NCI-H1105 (cell line): ENCODE measurements around the gene TRIOBP.
"Not testable (repeated sequence)": the region's sequence is repeated elsewhere in the genome, so short reads cannot be mapped to it uniquely, and the experiment has no call there.

Experiments used
- DNase-seq: peaks from one replicate; lab custom pipeline; 2025; lab: John Stamatoyannopoulos, UW

Gene TRIOBP, protein sequence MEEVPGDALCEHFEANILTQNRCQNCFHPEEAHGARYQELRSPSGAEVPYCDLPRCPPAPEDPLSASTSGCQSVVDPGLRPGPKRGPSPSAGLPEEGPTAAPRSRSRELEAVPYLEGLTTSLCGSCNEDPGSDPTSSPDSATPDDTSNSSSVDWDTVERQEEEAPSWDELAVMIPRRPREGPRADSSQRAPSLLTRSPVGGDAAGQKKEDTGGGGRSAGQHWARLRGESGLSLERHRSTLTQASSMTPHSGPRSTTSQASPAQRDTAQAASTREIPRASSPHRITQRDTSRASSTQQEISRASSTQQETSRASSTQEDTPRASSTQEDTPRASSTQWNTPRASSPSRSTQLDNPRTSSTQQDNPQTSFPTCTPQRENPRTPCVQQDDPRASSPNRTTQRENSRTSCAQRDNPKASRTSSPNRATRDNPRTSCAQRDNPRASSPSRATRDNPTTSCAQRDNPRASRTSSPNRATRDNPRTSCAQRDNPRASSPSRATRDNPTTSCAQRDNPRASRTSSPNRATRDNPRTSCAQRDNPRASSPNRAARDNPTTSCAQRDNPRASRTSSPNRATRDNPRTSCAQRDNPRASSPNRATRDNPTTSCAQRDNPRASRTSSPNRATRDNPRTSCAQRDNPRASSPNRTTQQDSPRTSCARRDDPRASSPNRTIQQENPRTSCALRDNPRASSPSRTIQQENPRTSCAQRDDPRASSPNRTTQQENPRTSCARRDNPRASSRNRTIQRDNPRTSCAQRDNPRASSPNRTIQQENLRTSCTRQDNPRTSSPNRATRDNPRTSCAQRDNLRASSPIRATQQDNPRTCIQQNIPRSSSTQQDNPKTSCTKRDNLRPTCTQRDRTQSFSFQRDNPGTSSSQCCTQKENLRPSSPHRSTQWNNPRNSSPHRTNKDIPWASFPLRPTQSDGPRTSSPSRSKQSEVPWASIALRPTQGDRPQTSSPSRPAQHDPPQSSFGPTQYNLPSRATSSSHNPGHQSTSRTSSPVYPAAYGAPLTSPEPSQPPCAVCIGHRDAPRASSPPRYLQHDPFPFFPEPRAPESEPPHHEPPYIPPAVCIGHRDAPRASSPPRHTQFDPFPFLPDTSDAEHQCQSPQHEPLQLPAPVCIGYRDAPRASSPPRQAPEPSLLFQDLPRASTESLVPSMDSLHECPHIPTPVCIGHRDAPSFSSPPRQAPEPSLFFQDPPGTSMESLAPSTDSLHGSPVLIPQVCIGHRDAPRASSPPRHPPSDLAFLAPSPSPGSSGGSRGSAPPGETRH (N-terminal part only)

DNA sequence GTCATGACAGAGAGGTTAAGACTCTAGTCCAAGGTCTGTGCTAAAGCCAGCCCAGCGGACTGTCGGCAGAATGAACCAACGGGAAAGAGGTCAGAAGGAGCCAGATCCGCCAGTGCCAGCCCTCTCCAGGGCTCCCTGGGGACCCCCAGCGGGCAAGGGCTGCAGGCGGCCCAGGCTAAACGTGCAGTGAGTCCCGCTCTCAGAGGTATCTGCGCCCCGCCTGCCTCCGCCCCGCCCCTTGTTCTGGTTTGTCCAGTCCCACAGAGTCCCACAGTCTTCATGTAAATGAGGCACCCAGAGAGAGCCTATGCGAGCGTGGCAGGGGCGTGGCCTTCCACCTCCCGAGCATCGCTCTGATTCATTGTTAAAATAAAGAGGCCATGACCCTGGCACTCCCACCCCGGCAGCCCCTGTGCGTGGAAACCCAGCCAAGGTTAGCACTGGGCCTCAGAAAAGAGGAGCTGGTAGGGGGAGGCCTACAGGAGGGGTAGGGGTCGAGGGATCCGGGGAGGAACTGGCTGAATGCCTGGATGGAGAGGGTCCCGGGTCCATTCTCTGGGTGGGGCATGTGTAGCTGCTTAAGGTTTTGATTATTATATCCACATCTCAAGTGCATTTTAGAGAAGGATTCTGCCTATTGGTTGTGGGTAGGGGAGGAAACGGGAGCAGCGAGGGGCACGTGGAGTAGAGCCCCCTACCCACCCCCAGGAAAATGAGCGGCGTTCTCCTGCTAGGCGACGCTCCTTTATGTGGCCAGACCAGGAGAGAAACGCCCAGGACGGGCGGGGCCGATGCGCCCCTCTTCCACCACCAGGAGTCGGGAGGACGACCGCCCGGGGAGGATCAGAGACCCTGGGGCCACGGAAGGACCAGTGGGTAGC lies at the start of gene TRIOBP:
TSS of gene TRIOBP (plus strand) at position 392 of the 881 bp plus-strand sequence. CDS start 4,318 bp downstream, outside the sequence.
- DNase-seq, result no peak

DNA sequence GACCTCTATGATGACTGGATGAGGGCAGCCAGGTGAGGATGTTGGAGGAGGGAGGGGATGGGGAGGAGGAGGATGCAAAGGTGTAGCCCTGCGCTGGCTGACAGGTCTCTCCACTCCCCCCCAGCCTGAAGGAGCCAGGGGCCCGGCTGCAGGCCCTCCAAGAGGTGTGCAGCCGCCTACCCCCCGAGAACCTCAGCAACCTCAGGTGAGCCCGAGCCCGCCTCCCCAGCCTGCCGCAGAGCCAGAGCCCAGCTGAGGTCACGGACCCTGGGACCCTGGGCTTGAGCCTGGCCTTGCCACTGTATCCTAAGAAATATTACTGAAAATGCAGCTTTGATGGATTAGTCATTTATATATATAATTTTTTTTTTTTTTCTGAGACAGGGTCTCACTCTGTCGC lies 49.5 kb upstream of the TRIOBP start:
- no peak for DNase-seq

DNA sequence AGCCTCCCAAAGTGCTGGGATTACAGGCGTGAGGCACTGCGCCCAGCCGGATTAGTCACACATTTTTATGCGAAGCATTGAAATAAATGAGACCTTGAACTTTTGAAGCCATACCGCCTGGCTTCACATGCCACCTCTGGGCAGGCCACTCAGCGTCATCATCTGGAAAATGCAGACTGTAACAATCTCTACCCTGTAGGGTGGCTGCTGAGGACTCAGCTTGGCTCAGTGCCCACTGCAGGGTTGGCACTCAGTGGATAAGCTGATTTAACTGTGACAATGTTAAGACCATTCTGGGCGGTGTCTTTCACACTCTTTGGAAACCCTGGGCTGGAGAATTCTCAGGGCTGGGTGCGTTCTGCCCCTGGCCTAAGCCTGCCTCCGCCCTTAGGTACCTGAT lies 48.9 kb upstream of the TRIOBP start:
- no peak for DNase-seq

DNA sequence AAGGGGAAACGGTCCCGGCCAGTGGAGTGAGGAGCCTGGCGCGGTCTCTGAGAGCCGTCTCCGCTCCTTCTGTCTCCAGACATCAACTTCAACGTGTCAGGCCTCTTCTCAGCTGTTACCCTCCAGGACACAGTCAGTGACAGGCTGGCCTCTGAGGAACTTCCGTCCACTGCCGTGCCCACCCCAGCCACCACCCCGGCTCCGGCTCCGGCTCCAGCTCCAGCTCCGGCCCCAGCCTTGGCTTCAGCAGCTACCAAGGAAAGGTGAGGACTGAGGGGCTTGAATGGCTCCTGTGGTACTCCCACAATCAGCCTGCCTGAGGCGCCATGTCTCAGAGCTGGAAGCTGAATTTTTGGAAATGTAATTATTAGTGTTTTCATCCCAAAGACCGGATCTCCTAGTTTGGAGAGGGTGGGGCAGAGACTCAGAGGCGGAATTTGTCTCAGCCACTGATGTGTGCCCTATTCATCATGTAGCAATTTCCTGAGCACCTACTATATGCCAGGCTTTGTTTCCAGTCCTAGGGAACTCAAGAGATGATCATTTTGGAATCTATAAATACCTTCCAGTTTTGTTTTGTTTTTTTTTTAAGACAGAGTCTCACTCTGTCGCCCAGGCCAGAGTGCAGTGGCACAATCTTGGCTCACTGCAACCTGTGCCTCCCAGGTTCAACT lies 46.2 kb upstream of the TRIOBP start:
- DNase-seq, result no peak

DNA sequence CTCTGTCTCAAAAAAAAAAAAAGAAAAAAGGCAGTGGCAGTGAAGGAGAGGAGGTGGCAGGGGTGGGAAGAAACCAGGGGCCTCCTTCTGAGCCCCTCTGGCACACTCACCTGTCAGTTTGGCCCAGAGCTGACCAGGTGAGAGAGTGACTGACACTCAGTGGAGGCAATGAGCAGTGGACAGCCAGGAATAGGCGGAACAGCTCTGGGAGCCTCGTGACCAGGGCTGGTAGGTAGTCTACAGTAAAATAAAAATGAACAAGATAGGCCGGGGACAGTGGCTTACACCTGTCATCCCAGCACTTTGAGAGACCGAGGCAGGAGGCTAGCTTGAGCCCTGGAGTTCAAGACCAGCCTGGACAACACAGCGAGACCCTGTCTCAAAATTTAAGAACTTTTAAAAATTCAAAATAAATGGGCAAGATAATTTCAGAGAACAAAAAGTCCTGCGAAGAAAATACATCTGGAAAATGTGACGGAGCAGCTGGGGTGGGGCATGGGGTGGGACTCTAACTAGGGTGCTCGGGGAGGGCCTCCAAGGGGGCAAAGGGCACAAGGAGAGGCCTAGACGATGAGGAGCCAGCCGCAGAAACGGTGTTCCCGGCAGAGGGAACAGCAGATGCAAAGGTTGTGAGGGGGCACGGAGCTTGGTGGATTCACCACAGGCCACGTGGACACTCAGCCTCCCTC lies 42.1 kb upstream of the TRIOBP start:
- DNase-seq, result no peak

DNA sequence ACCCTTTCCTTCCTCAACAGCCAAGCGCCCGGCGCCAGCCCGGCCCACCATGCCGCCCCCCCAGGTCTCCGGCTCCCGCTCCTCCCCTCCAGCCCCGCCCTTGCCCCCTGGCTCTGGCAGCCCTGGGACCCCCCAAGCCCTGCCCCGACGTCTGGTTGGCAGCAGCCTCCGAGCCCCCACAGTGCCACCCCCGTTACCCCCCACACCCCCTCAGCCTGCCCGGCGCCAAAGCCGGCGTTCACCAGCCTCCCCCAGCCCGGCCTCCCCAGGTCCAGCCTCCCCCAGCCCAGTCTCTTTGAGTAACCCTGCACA lies 41.6 kb upstream of the TRIOBP start:
- no peak for DNase-seq

DNA sequence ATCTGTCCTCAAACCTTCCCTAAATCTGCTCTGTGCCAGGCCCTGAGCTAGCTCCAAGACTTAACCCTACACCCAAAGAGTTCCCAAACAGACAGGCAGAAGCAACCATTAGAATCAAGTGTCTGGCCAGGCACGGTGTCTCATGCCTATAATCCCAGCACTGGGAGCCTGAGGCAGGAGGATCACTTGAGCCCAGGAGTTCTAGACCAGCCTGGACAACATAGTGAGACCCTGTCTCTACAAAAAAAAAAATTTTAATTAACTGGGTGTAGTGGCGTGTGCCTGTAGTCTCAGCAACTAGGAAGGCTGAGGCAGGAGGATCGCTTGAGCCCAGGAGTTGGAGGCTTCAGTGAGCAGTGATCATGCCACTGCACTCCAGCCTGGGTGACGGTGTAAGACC lies 40.3 kb upstream of the TRIOBP start:
- DNase-seq, result not testable (repeated sequence)

DNA sequence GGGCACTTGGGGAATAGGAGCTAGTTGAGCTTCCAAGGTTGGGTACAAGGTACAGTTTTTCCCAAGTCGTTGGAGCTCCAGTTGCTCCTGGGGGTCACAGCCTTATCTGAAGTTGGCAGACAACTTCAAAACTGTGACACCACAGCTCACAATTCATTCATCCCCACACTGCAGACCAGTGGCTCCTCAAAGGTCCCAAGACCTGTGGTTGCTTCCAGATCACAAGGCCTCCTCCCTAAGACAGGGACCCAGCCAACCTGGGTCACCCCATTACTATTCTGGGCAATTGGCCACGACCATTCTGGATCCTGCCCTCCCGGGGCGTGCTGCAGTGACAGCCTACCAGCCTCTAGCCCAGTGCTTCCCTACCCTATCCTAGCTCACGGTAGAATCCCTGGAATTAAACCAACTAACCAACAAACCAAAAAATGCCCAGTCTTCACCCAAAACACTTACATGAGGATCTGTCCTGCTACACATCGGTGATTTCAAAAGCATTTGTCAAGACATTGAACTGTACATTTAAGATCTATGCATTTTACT lies 39.2 kb upstream of the TRIOBP start:
- DNase-seq, result no peak

DNA sequence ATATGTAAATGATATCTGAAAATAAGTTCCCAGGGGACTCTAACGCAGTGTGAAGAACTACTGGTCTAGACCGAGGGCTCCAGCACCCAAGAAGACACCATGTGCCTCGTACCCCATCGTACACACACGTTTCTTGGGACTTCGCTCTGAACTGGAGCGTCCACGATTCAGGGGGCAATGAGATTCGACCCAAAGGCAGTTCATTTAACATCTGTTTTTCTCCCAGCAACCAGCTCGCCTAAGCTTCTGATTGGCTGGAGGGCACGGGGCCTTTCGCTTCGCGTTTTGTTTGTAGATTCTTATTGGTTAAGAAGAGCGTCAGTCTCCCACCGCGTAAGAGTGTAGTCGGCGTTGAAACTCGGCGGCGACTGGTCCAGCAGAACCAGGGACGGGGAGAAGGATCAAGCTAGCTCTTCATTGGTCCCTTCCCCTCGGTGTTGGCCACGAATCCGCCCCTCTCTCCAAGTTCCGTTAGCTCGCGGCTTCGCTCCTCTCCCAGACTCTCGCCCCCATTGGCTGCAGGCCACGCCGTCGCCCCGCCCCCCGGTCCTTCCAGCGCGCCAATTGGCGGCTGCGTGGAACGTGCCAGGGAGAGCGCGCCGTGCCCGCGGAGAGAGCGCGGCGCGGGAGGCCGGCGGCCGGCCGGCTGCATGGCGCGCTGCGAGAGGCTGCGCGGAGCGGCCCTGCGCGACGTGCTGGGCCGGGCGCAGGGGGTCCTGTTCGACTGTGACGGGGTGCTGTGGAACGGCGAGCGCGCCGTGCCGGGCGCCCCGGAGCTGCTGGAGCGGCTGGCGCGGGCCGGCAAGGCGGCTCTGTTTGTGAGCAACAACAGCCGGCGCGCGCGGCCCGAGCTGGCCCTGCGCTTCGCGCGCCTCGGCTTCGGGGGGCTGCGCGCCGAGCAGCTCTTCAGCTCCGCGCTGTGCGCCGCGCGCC lies 38.4 kb upstream of the TRIOBP start, which contains the start of gene PDXP:
TSS of gene PDXP (plus strand) at position 591 of the 933 bp plus-strand sequence. CDS start at position 651, 60 bp downstream.
- DNase-seq, result peak; percentile 97

DNA sequence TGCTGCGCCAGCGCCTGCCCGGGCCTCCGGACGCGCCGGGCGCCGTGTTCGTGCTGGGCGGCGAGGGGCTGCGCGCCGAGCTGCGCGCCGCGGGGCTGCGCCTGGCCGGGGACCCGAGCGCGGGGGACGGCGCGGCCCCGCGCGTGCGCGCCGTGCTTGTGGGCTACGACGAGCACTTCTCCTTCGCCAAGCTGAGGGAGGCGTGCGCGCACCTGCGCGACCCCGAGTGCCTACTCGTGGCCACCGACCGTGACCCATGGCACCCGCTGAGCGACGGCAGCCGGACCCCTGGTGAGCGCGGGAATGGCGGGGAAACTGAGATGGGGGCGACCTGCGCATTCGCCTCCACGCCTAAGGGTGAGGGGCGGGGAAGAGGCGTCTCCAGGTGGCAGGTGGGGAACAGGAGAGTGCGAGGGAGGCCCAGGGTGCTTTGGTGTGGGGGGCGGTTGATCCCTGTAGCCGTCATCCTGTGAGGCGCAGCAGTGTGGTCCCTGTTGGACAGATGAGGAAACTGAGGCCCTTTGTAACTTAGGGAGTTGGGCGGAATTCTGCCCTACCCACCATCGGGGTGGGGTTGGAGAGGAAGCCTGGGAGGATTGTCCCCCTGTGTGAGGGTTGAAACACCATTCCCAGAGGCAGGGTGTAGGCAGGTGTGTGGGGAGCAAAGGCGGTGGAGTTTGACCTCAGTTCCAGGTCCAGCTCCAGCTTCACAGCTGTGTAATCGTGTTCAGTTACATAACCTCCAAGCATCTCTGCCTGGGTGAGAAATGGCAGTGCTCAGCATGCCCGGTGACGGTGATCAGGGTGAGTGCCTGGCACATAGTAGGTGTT lies 37.6 kb upstream of the TRIOBP start:
- DNase-seq, result no peak

DNA sequence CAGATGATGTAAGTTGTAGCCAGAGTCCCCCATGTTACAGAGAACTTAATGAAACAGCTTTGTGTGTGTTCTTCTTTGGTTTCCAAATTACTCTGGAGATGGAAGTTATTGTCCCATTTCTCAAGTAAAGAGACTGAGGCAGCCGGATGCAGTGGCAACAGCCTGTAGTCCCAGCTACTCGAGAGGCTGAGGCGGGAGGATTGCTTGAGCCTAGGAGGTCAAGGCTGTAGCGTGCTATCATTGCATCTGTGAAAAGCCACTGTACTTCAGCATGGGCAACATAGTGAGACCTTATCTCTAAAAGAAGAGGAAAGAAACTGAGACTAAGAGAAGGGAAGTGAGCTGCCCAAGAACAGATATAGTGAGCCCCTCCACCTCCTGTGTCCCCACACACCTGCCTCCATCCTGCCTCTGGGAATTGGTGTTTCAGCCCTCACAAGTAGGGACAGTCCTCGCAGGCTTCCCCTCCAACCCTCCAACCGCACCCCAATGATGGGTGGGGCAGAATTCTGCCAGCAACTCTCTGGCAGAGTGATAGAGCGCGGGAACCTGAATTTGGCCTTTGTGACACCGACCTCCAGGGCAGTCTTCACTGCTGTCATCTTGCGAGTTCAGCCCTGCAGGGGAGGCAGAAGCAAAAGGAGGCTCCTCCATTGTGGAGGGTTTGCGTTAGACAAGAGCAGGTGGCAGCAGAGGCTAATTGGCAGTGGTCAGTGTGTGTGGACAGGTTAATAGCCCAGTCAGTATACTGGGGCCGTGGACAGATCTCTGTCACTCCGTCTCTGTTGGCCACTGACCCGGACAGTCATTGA lies 36.7 kb upstream of the TRIOBP start:
- DNase-seq, result no peak

DNA sequence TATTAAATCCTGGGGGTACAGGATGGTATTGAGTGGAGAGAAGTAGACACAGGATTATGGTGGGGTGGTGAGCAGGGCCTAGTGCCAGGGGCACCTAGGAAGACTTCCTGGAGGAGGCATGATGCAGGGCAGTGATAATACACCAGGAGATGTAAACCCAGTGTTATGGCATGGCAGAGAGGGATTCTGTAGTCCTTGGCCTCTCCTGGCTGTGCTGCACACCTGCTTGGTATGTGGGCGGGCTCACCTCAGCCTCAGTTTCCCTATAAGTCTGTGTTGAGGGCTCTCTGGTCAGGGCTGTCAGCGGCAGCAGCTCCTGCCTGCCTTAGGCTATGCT lies 36.2 kb upstream of the TRIOBP start:
- DNase-seq, result no peak

DNA sequence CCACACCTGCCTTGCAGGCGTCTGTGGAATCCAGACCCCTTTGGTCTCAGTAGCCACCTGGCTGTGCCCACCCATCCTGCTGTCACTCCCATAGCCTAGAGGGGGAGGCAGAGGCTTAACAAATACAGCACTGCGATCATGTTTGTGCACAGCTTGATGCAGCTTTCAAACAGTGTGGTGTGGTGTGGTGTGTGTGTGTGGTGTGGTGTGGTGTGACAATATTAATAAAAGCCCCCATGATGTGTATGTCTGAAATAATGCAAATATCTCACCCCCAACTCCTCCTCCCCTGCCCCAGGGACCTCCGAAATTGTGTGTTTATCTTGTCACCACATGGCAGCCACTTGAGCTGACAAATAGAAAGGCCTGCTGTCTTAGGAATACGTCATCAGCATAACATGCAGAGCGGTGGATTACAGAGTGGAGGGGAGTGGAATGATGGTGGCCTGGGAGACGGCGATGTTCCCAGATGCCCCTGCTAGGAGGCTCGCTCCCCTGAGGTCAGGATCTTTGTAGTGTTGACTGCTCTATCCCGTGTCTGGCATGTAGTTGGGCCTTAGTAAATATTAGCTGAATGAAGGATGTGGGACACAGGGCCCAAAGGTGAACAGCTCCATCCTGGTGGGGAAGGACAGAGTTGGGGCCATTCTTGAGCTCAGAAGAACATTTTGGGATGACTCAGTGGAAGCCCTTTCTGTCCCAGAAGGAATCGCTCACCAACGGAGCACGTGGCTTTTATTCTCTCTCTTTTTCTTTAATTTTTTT lies 35.5 kb upstream of the TRIOBP start:
- no peak for DNase-seq

DNA sequence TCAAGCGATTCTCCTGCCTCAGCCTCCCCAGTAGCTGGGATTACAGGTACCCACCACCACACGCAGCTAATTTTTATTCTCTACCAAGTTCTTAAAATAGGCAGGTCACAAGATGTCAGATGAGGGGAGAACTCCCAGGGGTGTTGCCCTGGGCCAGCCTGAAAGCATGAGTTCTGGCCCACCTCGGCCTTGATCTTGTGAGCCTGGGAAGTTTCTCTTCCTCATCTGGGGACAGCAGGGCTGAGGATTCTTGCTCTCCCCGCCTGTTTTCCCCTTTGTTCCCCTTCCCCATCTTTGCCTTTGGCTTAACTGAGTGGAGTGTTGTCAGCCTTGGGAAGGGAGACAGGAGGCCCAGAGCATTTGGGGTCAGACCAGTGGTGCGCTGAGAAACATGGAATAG lies 34.8 kb upstream of the TRIOBP start:
- DNase-seq, result no peak

DNA sequence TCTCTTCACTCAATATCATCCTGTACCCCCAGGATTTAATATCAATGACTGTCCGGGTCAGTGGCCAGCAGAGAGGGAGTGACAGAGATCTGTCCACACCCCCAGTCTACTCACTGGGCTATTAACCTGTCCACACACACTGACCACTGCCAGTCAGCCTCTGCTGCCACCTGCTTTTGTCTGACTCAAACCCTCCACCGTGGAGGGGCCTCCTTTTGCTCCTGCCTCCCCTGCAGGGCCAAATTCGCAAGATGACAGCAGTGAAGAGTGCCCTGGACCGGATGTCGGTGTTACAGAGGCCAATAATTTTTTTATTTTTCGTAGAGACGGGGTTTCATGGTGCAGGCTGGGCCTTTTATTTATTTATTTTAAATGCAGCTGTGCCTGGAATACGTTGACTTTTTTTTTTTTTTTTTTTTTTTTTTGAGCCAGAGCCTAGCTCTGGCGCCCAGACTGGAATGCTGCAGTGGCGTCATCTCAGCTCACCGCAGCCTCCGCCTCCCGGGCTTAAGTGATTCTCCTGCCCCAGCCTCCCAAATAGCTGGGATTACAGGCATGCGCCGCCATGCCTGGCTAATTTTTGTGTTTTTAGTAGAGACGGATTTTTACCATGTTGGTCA lies 33.2 kb upstream of the TRIOBP start:
- DNase-seq, result no peak
